ENCODE measurements around the gene DDX39A.

DNA sequence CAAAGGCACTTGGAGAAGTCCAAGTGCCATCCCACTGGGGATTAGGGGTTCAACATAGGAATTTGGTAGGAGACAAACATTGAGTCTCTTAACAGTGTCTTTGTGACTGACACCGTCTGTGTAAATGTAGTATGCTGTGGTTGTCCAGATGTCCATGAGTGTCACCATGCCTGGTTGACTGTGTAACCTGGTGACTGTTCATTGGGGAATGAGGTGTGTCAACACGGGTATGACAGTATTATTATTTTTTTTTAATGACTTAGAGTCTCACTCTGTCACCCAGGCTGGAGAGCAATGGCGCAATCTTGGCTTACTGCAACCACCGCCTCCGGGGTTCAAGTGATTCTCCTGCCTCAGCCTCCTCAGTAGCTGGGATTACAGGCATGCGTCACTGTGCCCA, 30.2 kb upstream of the DDX39A start:
- TF ChIP-seq CTCF (IDR thresholded peaks at IDR 0.05; ENCODE audit: low read length) (no peak), EZH2 (IDR thresholded peaks at IDR 0.05; ENCODE audit: borderline replicate concordance, low read length) (no peak)
